Fibroblast of skin of right biceps (primary cell): Measurements from ENCODE around the gene THEMIS.

Experiments used
- DNase-seq: peaks from one replicate; pipeline ENCODE4 v3.0.0-alpha.2; 2013

THEMIS gene

DNA sequence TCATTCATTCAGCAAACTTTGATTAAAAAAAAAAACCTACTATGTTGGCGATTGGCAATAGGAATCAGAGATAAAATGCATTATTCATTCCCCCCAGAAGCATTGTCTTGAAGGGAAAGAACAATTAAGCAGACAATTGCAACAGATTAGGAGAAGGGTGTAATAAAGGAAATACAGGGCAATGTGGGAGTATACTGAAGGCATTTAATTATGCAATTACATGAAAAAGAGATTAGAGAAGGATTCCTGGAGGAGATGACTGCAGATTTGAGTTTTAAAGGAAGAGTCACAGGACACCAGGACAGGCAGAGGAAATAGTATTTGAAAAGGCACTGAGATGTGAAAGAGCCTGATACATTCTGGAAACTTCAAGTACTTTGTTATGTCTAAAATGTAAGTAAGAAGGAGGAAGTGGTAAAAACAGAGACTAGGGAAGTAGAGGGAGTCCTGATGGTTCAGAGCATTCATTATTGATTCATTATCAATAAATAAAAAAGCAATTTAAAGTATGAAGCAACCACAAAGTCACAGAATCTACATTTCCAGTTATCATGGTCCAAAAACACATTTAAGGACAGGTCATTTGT is 43.7 kb downstream of the THEMIS start:
- no peak for DNase-seq

- peak; percentile 22 for DNase-seq
These were observed 45.2 kb downstream of the THEMIS start for GRCh38 chr6:127855542-127856159.

GRCh38 chr6:127854009-127854408 is 46.8 kb downstream of the THEMIS start:
- no peak for DNase-seq

DNA sequence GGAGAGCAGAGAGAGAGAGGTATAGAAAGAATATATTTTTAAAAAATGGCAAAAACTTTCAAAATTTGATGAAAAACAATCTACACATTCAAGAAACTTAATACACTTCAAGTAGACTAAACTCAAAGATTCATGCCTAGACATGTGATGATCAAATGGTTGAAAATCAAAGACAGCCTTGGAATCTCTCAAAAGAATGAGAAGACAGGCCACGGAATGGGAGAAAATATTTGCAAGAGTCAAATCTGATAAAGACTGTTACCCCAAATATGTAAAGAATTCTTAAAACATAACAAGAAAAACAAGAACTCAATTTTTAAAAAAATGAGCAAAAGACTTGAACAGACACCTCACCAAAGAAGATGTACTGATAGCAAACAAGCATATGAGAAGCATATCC is 49.7 kb downstream of the THEMIS start:
- peak; percentile 72 for DNase-seq

GRCh38 chr6:127845242-127845641 is 55.6 kb downstream of the THEMIS start:
- DNase-seq = no peak

GRCh38 chr6:127844529-127844928 is 56.3 kb downstream of the THEMIS start:
- DNase-seq = no peak

GRCh38 chr6:127843582-127843981 is 57.3 kb downstream of the THEMIS start:
- DNase-seq = no peak

GRCh38 chr6:127842562-127842961 is 58.3 kb downstream of the THEMIS start:
- no peak for DNase-seq

- peak; percentile 38 for DNase-seq
These were observed 59.0 kb downstream of the THEMIS start for GRCh38 chr6:127841811-127842210.

GRCh38 chr6:127834136-127834535 is 66.7 kb downstream of the THEMIS start:
- DNase-seq = peak; percentile 17

- peak; percentile 54 for DNase-seq
These were observed 67.5 kb downstream of the THEMIS start for GRCh38 chr6:127833336-127833735.

GRCh38 chr6:127832381-127832780 is 68.5 kb downstream of the THEMIS start:
- DNase-seq = no peak

- peak; percentile 10 for DNase-seq
These were observed 76.8 kb downstream of the THEMIS start for GRCh38 chr6:127824061-127824460.

DNA sequence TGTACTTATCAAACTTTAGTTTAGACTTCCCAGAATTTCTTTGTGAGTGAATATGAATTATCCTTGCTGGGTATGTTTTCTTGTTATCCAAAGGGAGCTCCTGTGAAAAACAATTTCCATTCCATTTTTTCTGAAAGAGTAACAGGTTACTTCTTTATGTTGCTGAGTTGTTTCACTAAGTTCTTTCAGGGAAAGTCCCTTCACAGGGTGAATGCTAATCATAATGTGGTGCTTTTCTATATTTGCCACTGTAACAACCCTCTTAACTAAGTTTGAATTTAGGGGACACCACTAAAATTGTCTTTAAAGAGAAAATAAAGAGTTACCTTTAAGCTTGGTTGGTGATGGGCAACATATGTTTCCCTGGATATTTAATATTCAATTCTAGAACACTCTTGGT is 79.4 kb downstream of the THEMIS start:
- no peak for DNase-seq

- no peak for DNase-seq
These were observed 82.7 kb downstream of the THEMIS start for GRCh38 chr6:127818149-127818548.

GRCh38 chr6:127816643-127817042 is 84.2 kb downstream of the THEMIS start:
- DNase-seq = no peak

GRCh38 chr6:127813699-127814027 is 87.2 kb downstream of the THEMIS start:
- DNase-seq = no peak

DNA sequence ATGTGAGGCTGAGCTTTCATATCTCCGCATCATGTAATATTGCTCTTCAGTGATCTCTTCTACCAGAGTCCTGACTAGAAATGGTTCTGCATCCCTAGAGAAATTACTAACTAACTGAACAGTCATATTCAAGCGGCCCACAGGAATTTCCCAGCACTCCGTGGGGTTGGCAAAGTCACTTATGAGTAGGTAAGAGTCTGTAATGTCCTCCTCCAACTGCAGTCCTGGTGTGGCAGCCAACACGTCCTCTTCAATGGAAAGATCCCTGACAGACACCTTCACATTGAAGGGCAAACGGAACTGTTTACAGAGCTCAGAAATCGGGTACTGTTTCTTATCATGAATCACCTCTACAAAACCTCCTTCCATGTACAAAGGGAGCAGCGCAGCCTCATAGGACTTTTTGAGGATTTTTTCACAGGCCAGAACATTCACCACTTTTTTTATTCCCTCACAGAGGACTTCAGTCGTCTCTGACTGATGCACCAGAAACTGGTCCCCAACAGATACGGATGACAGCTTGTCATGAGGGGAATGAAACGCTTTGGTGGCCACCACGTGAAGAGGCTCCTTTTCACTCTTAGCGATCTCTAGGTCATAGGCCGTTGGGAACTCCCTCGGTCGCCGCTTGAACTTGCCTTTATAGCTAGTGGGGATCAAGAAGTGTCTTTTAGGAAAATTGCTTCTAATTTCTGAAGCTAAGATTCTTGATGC is 87.7 kb downstream of the THEMIS start:
- DNase-seq = no peak

DNA sequence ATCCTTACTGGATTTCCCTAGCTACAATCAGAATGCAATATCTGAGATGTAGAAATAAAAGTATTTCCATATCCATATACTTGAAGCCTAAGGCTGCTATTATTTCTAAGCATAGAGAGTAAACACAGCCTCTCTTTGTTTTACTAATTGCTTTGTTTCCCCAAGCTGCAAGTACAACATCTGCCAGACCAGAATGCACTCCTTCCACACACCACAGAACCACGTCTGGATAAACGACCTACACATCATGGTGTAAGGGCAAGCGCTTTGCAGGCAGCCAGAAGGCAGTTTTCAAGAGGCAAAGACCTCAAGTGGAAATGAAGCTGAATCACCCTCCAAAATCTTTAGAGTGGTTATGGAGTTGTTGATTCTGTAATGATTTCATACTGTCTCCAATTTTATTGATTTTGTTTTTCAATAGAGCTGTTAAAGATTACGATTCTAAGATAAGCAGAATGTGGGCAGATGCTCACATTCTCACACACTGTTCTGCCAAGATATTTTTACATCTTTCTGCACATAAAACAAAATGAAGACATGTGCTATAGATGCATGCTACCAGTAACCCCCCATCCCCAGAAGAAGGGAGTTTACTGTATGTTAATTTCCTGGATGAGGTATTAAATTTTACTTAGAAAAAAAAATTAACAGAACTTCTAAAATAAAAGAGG is 88.8 kb downstream of the THEMIS start:
- no peak for DNase-seq

DNA sequence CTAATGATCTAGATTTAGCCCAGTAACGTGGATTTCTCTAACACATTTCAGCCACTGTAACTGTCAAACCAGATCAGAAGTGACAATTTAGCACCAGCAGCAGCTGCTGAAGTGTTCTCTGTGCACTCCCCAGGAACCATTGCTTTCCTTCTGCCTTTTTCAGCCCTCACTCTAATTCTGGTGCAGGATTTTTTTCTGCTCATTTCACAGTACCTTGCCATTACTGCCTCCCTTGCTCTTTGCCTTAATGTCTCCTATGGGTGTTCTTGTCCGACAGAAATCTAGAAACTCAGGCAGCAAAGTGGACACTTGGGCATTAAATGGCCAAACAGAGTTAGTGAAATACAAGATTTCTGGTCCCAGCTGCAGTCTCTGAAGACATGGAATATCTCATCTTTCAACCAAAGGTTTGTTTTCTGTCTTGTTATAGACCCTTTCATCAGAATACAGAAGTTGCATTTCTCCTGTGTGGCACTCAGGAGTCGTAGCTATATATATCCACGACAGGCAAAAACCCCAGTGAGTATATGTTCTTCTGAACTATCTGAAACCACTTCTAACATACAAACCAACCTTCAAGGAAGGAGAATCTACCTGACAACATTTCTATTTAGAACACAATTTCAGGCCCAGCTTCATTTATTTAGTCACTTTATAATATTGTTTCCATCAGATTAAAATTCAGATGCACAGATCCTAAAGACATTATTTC is 92.9 kb downstream of the THEMIS start:
- no peak for DNase-seq

- DNase-seq = no peak
These were observed 104.1 kb downstream of the THEMIS start for GRCh38 chr6:127796713-127797112.

DNA sequence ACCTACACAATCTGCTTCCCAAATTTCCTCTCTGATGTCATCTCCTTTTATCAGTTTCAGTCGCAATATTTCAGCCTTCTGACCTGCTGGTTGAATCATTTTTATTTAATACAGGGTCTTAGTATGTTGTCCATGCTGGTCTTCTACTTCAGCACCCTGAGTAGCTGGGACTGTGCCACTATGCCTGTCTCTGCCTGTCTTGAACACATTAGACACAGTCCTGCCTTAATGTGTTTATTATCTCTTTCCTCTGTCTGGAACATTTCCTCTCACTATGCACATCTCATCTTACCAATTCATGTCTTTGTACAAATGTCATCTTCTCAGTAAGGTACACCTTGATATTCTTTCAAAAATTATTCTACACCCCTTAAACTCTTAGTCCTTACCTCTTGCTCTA is 106.5 kb downstream of the THEMIS start:
- no peak for DNase-seq

GRCh38 chr6:127793396-127793795 is 107.5 kb downstream of the THEMIS start:
- no peak for DNase-seq
